ENCODE measurements around the gene ADGRD1.

DNA sequence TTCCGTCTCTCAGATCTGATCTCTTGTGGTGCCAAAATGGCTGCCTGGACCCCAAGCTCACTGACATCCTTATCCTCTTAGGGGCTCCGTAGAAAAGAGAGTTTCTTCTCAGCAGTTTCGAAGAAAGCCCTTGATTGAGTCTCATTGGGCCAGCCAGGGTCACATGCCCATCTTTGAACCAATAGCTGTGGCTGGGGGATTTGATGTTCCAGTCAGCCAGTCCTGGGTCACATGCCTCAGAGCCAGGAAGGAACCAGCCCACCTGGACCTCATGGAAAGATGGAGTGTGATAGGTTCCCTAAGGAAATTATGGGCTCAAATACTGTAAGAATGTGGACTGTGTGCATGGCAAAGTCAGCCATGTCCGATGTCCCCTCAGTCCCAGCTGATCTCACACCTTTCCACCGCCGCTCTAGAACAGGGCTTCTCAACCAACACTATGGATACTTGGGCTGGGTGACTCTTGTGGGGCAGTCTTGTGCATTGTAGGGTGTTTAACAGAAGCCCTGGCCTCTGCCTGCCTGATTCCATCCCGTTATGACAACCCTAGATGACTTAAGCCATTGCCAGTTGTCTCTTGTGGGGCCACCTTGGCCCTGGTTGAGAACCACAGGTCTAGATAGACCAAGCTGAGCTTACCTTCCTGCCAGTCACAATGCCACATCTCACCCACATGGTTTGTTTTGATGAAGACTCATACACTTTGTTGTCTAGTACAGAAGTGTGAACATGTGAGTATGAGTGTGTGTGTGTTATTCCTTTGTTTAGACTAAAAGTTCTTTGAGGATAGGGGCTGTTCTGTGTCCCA lies 163.9 kb downstream of the ADGRD1 start:
- TF ChIP-seq, protein P1, sequence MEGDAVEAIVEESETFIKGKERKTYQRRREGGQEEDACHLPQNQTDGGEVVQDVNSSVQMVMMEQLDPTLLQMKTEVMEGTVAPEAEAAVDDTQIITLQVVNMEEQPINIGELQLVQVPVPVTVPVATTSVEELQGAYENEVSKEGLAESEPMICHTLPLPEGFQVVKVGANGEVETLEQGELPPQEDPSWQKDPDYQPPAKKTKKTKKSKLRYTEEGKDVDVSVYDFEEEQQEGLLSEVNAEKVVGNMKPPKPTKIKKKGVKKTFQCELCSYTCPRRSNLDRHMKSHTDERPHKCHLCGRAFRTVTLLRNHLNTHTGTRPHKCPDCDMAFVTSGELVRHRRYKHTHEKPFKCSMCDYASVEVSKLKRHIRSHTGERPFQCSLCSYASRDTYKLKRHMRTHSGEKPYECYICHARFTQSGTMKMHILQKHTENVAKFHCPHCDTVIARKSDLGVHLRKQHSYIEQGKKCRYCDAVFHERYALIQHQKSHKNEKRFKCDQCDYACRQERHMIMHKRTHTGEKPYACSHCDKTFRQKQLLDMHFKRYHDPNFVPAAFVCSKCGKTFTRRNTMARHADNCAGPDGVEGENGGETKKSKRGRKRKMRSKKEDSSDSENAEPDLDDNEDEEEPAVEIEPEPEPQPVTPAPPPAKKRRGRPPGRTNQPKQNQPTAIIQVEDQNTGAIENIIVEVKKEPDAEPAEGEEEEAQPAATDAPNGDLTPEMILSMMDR (IDR thresholded peaks at IDR 0.05): no peak
- no peak for TF ChIP-seq ZNF138 (CRISPR knock-in tag; conservative IDR thresholded peaks at IDR 0.05)
- TF ChIP-seq, protein P2, sequence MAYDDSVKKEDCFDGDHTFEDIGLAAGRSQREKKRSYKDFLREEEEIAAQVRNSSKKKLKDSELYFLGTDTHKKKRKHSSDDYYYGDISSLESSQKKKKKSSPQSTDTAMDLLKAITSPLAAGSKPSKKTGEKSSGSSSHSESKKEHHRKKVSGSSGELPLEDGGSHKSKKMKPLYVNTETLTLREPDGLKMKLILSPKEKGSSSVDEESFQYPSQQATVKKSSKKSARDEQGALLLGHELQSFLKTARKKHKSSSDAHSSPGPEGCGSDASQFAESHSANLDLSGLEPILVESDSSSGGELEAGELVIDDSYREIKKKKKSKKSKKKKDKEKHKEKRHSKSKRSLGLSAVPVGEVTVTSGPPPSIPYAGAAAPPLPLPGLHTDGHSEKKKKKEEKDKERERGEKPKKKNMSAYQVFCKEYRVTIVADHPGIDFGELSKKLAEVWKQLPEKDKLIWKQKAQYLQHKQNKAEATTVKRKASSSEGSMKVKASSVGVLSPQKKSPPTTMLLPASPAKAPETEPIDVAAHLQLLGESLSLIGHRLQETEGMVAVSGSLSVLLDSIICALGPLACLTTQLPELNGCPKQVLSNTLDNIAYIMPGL (CRISPR knock-in tag; IDR thresholded peaks at IDR 0.05): no peak
- no peak for TF ChIP-seq CREM (CRISPR knock-in tag; IDR thresholded peaks at IDR 0.05)
- no peak for TF ChIP-seq ZNF416 (CRISPR knock-in tag; IDR thresholded peaks at IDR 0.05)
- TF ChIP-seq ZNF423 (CRISPR knock-in tag; IDR thresholded peaks at IDR 0.05): no peak
- TF ChIP-seq JUN (CRISPR knock-in tag; IDR thresholded peaks at IDR 0.05): no peak
- no peak for TF ChIP-seq GABPB1 (CRISPR knock-in tag; IDR thresholded peaks at IDR 0.05)
- no peak for TF ChIP-seq ZNF232 (CRISPR knock-in tag; IDR thresholded peaks at IDR 0.05)
- no peak for TF ChIP-seq NR2C2 (CRISPR knock-in tag; IDR thresholded peaks at IDR 0.05)
- TF ChIP-seq, protein P3, sequence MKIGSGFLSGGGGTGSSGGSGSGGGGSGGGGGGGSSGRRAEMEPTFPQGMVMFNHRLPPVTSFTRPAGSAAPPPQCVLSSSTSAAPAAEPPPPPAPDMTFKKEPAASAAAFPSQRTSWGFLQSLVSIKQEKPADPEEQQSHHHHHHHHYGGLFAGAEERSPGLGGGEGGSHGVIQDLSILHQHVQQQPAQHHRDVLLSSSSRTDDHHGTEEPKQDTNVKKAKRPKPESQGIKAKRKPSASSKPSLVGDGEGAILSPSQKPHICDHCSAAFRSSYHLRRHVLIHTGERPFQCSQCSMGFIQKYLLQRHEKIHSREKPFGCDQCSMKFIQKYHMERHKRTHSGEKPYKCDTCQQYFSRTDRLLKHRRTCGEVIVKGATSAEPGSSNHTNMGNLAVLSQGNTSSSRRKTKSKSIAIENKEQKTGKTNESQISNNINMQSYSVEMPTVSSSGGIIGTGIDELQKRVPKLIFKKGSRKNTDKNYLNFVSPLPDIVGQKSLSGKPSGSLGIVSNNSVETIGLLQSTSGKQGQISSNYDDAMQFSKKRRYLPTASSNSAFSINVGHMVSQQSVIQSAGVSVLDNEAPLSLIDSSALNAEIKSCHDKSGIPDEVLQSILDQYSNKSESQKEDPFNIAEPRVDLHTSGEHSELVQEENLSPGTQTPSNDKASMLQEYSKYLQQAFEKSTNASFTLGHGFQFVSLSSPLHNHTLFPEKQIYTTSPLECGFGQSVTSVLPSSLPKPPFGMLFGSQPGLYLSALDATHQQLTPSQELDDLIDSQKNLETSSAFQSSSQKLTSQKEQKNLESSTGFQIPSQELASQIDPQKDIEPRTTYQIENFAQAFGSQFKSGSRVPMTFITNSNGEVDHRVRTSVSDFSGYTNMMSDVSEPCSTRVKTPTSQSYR (CRISPR knock-in tag; IDR thresholded peaks at IDR 0.05): no peak
- no peak for TF ChIP-seq RELA (CRISPR knock-in tag; IDR thresholded peaks at IDR 0.05; ENCODE audit: borderline replicate concordance)

Data from WTC11 (cell line).